ENCODE results near the gene TSPAN4. TPM values are rescaled to one million over a fixed set of nuclear protein-coding genes. Genes with fewer than 3 reads are reported as not detected.
A peak's percentile ranks its signal among the peaks of the same experiment; 100 is the strongest.

TSPAN4 gene
- total and polyA plus RNA-seq, 7 donors: 11.4 to 38.5 (median 17.7) TPM

GRCh38 chr11:860234-861104 lies 17.8 kb downstream of the TSPAN4 start:
- H3K36me3 ChIP-seq (ENCODE audit: insufficient read depth in 1 of 2, low read depth in 1 of 2): peaks cover 0 to 24% of the 10 kb centered on the region in 2 donors
- H3K9me3 ChIP-seq: no peaks in the 10 kb centered on the region
- H3K27me3 ChIP-seq (ENCODE audit: insufficient read depth in 3 of 3, low read length in 2 of 3): no peaks in the 10 kb centered on the region
- no peak for TF ChIP-seq CTCF (IDR thresholded peaks at IDR 0.05)
- WGBS, 3 donors: 86 to 89% (median 88%) methylated on average over 21 of the region's 21 CpGs
- H3K27ac ChIP-seq: no peak overlapping the region
- no peak overlapping the region for H3K4me3 ChIP-seq
- DNase-seq (no peak), ATAC-seq (no peak)
- H3K4me1 ChIP-seq: peaks cover 4% of the 10 kb centered on the region
- intact Hi-C loops (cut with DNase I): no loop called here

- H3K9me3 ChIP-seq: no peaks in the 10 kb centered on the region
- no peak for DNase-seq
- H3K36me3 ChIP-seq (ENCODE audit: insufficient read depth in 1 of 2, low read depth in 1 of 2): peaks cover 0 to 30% of the 10 kb centered on the region in 2 donors
- no peak overlapping the region for H3K4me3 ChIP-seq
- ATAC-seq: no peak
- H3K27me3 ChIP-seq (ENCODE audit: insufficient read depth in 3 of 3, low read length in 2 of 3): no peaks in the 10 kb centered on the region
- WGBS, 3 donors: 89 to 95% (median 91%) methylated on average over 14 of the region's 14 CpGs
- TF ChIP-seq CTCF (IDR thresholded peaks at IDR 0.05): no peak
- H3K4me1 ChIP-seq: peaks cover 4% of the 10 kb centered on the region
- H3K27ac ChIP-seq: no peak overlapping the region
- intact Hi-C loops (cut with DNase I): no loop called here
Observed at GRCh38 chr11:861105-861479, 18.4 kb downstream of the TSPAN4 start.

- WGBS, 3 donors: 36 to 45% (median 37%) methylated on average over 19 to 20 of the region's 20 CpGs
- Histone ChIP-seq H3K36me3 (ENCODE audit: insufficient read depth in 1 of 2, low read depth in 1 of 2) (peaks cover 0 to 39% of the 10 kb centered on the region in 2 donors), H3K9me3 (no peaks in the 10 kb centered on the region), H3K4me3 (no peak overlapping the region), H3K27ac (no peak overlapping the region), H3K4me1 (peaks cover 4% of the 10 kb centered on the region), H3K27me3 (ENCODE audit: insufficient read depth in 3 of 3, low read length in 2 of 3) (no peaks in the 10 kb centered on the region)
- TF ChIP-seq CTCF (IDR thresholded peaks at IDR 0.05): no peak
- no peak for DNase-seq
- intact Hi-C loops (cut with DNase I): no loop called here
- peak; percentile 11 to 37 (median 27) for ATAC-seq
Observed at GRCh38 chr11:862081-862661, 19.5 kb downstream of the TSPAN4 start.

- no peaks in the 10 kb centered on the region for H3K27me3 ChIP-seq (ENCODE audit: insufficient read depth in 3 of 3, low read length in 2 of 3)
- no peak for DNase-seq
- no peak for ATAC-seq
- TF ChIP-seq CTCF (IDR thresholded peaks at IDR 0.05): no peak
- no peaks in the 10 kb centered on the region for H3K9me3 ChIP-seq
- peaks cover 0 to 39% of the 10 kb centered on the region in 2 donors for H3K36me3 ChIP-seq (ENCODE audit: insufficient read depth in 1 of 2, low read depth in 1 of 2)
- intact Hi-C loops (cut with DNase I): no loop called here
- H3K27ac ChIP-seq: no peak overlapping the region
- H3K4me1 ChIP-seq: peaks cover 4% of the 10 kb centered on the region
- 76 to 84% (median 79%) methylated on average over 12 of the region's 12 CpGs for WGBS, 3 donors
- H3K4me3 ChIP-seq: no peak overlapping the region
Observed at GRCh38 chr11:862696-863022, 20.0 kb downstream of the TSPAN4 start.
